Measurements from ENCODE around the gene DAG1. TPM values are rescaled to one million over a fixed set of nuclear protein-coding genes. Genes with fewer than 3 reads are reported as not detected.

DAG1 gene
- total and polyA plus RNA-seq, 2 experiments from 2014 or later, result 29.9 to 152 TPM

DNA sequence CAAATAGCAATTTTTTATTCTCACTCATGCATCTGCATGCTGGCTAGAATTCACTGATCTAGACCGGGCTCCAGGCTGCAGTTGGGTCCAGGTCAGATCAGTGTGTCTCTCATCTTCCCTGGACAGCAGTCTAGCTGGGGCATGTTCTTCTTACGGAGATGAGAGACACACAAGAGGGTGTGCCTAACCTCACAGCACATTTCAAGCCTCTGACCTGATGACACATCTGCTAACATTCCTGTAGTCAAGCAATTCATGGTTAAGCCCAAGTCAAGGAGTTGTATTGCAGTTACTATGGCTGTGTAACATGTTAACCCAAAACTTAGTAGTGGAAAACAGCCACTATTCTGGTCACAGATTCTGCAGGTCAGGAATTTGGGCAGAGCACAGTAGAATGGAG lies 97.3 kb downstream of the DAG1 start (continued):
- TF ChIP-seq POLR2AphosphoS5 (IDR thresholded peaks at IDR 0.05; ENCODE audit: low read depth) (no peak), ZNF114 (CRISPR knock-in tag; IDR thresholded peaks at IDR 0.05) (no peak), STAT1 (IDR thresholded peaks at IDR 0.05; ENCODE audit: unreplicated experiment) (no peak), NANOG (IDR thresholded peaks at IDR 0.05; ENCODE audit: borderline replicate concordance) (no peak)
- TF ChIP-seq, protein P1, sequence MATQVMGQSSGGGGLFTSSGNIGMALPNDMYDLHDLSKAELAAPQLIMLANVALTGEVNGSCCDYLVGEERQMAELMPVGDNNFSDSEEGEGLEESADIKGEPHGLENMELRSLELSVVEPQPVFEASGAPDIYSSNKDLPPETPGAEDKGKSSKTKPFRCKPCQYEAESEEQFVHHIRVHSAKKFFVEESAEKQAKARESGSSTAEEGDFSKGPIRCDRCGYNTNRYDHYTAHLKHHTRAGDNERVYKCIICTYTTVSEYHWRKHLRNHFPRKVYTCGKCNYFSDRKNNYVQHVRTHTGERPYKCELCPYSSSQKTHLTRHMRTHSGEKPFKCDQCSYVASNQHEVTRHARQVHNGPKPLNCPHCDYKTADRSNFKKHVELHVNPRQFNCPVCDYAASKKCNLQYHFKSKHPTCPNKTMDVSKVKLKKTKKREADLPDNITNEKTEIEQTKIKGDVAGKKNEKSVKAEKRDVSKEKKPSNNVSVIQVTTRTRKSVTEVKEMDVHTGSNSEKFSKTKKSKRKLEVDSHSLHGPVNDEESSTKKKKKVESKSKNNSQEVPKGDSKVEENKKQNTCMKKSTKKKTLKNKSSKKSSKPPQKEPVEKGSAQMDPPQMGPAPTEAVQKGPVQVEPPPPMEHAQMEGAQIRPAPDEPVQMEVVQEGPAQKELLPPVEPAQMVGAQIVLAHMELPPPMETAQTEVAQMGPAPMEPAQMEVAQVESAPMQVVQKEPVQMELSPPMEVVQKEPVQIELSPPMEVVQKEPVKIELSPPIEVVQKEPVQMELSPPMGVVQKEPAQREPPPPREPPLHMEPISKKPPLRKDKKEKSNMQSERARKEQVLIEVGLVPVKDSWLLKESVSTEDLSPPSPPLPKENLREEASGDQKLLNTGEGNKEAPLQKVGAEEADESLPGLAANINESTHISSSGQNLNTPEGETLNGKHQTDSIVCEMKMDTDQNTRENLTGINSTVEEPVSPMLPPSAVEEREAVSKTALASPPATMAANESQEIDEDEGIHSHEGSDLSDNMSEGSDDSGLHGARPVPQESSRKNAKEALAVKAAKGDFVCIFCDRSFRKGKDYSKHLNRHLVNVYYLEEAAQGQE (IDR thresholded peaks at IDR 0.05; ENCODE audit: unreplicated experiment), result no peak
- TF ChIP-seq, protein P2, sequence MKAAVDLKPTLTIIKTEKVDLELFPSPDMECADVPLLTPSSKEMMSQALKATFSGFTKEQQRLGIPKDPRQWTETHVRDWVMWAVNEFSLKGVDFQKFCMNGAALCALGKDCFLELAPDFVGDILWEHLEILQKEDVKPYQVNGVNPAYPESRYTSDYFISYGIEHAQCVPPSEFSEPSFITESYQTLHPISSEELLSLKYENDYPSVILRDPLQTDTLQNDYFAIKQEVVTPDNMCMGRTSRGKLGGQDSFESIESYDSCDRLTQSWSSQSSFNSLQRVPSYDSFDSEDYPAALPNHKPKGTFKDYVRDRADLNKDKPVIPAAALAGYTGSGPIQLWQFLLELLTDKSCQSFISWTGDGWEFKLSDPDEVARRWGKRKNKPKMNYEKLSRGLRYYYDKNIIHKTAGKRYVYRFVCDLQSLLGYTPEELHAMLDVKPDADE (IDR thresholded peaks at IDR 0.05), result no peak
- TF ChIP-seq, protein P3, sequence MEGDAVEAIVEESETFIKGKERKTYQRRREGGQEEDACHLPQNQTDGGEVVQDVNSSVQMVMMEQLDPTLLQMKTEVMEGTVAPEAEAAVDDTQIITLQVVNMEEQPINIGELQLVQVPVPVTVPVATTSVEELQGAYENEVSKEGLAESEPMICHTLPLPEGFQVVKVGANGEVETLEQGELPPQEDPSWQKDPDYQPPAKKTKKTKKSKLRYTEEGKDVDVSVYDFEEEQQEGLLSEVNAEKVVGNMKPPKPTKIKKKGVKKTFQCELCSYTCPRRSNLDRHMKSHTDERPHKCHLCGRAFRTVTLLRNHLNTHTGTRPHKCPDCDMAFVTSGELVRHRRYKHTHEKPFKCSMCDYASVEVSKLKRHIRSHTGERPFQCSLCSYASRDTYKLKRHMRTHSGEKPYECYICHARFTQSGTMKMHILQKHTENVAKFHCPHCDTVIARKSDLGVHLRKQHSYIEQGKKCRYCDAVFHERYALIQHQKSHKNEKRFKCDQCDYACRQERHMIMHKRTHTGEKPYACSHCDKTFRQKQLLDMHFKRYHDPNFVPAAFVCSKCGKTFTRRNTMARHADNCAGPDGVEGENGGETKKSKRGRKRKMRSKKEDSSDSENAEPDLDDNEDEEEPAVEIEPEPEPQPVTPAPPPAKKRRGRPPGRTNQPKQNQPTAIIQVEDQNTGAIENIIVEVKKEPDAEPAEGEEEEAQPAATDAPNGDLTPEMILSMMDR (conservative IDR thresholded peaks at IDR 0.05; ENCODE audit: low read depth in 2 of 2), result no peak

DNA sequence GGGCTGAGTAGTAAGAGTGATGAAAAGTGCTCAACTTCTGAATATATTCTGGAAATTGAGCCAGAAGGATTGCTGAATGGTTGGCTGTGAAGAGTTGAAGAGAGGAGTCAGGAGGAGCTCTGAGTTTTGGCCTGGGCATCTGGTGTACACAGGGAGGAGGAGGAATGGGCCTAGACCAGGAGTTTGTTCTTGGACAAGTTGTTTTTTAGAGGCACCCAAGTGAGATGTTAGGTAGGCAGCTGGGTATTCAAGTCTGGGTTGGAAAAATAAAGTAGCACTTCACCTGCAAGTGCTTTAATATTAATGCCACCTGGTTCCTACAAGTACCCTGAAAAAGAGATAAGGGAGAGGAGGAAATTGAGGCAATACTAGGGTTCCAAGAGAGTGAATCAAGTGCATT lies 98.9 kb downstream of the DAG1 start:
- DNase-seq (ENCODE audit: low spot score), result no peak

More for the DNA sequence above, 98.9 kb downstream of the DAG1 start:
- no peaks in the 10 kb centered on the region for H3K36me3 Mint-ChIP-seq (ENCODE audit: low read depth)
- H3K4me3 Mint-ChIP-seq, result no peak overlapping the region
- Histone ChIP-seq H3K4me2 (no peak overlapping the region), H3K4me3 (no peak overlapping the region), H2AFZ (no peak overlapping the region), H3K36me3 (ENCODE audit: insufficient read depth) (no peaks in the 10 kb centered on the region), H3F3A (replicated peaks; ENCODE audit: low read depth) (no peaks in the 10 kb centered on the region), H3K27ac (ENCODE audit: low read depth) (no peak overlapping the region), H3K4me1 (ENCODE audit: insufficient read depth) (peaks cover 6% of the 10 kb centered on the region; the same call in 1 of the 2 replicates), H4K20me1 (replicated peaks; ENCODE audit: insufficient read depth) (no peaks in the 10 kb centered on the region; the same call in 1 of the 2 replicates), H3K9me2 (ENCODE audit: insufficient read depth) (no peaks in the 10 kb centered on the region), H3K27me3 (ENCODE audit: insufficient read depth) (no peaks in the 10 kb centered on the region), H3K79me2 (replicated peaks; ENCODE audit: insufficient read depth) (no peaks in the 10 kb centered on the region)
- H3K27ac Mint-ChIP-seq, result no peak overlapping the region
- ATAC-seq, result no peak
- TF ChIP-seq ZNF331 (CRISPR knock-in tag; IDR thresholded peaks at IDR 0.05; ENCODE audit: low read depth), result no peak
- no peak for TF ChIP-seq ZNF114 (CRISPR knock-in tag; IDR thresholded peaks at IDR 0.05)
- TF ChIP-seq, protein P2 (IDR thresholded peaks at IDR 0.05), result no peak
- TF ChIP-seq NANOG (IDR thresholded peaks at IDR 0.05; ENCODE audit: borderline replicate concordance), result no peak
- no peak for TF ChIP-seq POLR2AphosphoS5 (IDR thresholded peaks at IDR 0.05; ENCODE audit: low read depth)
- no peak for TF ChIP-seq CREB1 (CRISPR knock-in tag; IDR thresholded peaks at IDR 0.05; ENCODE audit: low read depth)
- TF ChIP-seq EZH2 (IDR thresholded peaks at IDR 0.05; ENCODE audit: low read depth, unreplicated experiment), result no peak
- no peak for TF ChIP-seq EZH2phosphoT487 (IDR thresholded peaks at IDR 0.05; ENCODE audit: unreplicated experiment)
- peaks cover 19% of the 10 kb centered on the region for H3K4me1 Mint-ChIP-seq
- H3K27me3 Mint-ChIP-seq (ENCODE audit: insufficient read depth, low read depth, poor library complexity), result peaks cover 4% of the 10 kb centered on the region
- H3K9me3 Mint-ChIP-seq, result no peaks in the 10 kb centered on the region
